Ecto neural progenitor cell (in vitro differentiated cells): ENCODE data around the gene KCNH4.
"Not testable (repeated sequence)": the region's sequence is repeated elsewhere in the genome, so short reads cannot be mapped to it uniquely, and the experiment has no call there.

Source experiments
- DNase-seq: peaks from one replicate; pipeline ENCODE4 v3.0.0-alpha.2; 2018; ENCODE audit warnings: low spot score

KCNH4 gene

GRCh38 chr17:42193969-42194899, 13.3 kb upstream of the KCNH4 start, which contains the start of gene GHDC:
GHDC (minus strand) TSS chr17:42194494; CDS start chr17:42193581, 913 bp downstream.
- peak; percentile 86 for DNase-seq

- DNase-seq, result no peak
Measured at GRCh38 chr17:42193216-42193968, 12.4 kb upstream of the KCNH4 start.

DNA sequence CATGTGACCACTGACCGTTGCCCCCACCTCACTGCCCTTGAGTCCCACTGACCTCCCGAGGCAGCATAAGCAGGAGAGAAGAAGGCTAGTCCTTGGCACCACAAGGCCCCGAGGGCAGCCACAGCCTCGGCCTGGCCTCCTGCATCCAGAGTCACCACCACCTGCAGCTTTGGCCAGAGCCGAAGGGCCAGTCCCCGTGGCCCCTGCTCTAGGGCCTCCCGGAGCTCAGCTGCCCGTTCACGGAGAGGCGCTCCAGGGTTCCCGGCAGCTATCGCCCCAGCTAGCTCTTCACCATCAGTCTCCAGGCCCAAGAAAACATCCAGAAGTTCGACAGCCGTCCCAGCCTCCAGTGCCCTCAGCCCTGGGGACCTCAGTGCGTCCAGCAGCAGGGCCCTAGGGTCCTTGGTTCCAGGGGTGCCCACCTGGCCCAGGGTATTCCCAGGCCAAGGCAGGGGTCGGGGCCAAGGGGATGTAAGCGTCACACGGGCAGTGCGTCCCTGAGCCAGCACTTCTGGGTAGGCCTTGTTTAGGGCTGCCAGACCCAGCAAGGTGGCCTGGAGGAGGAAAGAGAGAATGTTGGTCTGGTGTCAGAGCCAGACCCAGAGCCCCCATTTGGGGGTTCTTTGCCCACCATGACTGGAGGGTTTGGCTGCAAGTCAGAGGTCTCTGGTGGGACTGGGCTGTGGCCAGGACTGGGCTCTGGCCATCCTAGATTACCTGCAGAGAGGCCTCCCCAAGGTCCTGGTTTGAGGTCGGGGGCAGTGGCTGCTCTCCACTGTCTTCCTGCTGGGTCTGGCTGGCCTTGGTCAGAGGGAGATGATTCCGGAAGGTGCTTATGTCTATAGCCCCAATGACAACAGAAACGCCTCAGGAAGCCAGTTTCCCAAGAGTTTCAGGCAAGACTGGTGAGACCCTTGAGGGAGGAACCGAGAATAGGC, 11.5 kb upstream of the KCNH4 start:
- no peak for DNase-seq

DNA sequence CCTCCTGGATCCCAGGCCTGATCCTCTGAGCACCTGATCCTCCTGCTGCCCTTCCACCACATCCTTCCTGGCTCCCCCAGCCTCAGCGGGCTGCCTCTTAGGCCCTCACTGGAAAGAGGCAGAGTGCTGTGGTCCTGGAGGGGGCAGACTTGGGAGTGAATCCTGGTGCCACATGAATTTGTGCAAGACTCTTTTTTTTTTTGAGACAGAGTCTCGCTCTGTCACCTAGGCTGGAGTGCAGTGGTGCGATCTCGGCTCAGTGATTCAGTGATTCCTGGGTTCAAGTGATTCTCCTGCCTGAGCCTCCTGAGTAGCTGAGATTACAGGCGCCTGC, 10.3 kb upstream of the KCNH4 start:
- no peak for DNase-seq

DNA sequence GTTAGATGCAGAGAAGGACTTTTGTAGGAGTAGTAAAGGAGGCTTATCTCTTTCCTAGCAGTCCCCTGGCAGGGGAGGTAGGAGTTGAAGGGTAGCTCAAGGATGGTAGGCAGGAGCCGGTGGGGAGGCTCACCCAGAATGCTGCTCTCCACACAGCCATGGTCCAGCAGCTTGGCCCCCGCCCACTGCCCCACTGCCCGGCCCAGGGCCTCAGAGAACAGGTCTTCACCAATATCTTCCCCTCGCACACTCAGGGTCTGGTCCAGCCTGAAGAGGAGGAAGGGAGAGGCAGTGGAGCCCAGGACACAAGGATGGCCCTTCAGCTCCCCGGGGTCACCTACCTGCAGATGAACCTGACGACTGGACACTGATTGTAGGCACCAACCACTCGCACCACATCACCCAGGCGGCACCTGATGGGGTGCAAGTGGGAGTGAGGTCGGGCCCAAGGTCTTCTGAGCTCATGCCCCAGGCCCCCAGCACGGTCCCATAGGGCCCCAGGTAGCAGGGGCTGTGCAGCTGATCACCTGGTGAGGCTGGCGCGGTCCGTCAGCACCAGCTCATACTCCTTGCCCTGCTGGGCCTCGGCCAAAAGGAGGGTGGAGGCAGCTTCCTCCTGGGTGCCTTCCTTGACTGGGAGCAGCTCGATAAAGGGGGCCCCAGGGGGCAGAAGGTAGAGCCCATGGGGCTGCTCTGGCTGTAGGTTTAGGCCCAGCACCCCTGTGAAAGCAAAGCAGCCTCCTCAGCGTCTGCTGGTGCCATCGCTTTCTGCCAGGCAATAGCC, 9.7 kb upstream of the KCNH4 start:
- DNase-seq, result no peak

DNA sequence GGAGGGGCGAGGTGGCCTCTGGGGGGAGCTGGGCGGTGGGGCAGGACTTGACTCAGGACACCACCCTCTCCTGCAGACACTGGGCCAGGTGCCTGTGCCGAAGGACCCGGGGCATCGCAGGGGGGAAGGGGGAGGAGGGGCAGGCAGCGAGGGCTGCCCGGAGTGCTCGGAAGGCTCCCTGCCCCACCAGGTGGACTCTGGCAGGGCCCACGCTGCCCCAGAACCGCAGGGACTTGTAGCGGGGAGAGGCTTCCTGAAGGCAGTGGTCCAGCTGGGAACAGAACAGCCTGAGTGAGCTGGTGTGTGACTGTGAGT, 8.7 kb upstream of the KCNH4 start:
- DNase-seq, result no peak

DNA sequence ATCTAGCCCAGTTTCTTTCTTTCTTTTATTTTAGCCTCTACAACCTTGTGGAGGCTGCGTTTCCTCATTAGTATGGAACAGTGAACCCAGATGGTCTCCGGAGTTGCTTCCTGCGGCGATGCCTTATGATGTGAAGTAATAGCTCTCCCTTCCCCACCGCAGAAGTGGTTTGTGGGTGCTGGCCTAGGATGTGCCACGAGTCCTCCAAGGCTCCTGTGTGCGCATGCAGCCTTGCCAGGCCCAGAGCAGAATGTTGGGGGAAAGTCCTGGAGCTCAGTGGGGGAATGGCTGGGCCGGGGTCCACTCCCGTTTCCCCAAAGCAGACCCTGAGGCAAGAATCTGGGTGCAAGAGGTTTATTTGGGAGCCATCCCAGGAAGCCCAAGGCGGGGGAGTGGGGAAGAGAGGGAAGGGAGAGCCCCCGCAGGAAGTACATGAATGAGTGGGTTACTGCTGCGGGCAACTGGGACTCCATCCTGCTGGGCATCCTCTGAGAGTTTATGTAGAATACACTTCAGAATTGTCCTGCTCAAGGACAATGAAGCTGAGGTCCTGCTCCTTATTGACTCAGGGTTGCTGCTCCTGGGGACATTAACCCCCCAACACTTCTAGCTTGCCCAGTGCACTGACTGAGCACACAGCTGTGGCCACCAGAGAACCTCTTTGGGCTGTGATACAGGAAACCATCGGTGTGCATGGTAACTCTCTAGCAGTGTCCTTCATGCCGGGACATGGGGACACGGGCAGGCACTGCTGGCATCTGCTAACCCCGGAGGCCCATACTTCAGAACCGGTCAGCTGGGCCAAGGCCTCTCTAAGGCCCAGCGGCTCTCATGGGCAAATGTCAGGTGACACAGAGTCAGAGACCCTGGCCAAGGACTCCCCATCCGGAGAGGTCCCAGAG, 8.1 kb upstream of the KCNH4 start:
- peak; percentile 43 for DNase-seq

DNA sequence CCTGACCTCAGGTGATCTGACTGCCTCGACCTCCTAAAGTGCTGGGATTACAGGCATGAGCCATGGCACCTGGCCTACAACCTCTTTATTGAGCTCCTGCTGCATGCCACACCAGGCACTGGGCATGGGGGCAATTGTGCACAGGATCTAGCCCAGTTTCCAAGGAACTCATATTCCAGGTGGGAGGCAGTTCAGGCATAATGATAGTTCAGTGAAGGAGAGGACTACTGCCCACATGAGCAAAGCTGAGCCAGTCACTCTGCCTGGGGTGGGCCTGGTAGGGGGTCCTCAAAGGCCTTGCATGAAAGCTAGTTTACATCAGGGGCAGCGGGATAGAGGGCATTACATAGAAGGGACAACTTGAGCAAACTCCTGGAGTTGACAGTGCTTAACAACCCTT, 6.9 kb upstream of the KCNH4 start:
- DNase-seq, result peak; percentile 37

DNA sequence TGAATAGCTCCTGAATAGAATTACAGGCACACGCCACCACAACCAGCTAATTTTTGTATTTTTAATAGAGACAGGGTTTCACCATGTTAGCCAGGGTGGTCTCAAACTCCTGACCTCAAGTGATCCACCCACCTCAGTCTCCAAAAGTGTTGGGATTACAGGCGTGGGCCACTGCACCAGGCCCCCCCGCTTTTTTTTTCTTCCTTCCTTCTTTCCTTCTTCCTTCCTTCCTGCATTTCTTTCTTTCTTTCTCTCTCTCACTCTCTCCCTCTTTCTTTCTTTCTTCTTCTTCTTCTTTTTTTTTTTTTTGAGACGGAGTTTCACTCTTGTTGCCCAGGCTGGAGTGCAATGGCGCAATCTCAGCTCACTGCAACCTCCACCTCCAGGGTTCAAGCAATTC, 5.2 kb upstream of the KCNH4 start:
- DNase-seq, result not testable (repeated sequence)

DNA sequence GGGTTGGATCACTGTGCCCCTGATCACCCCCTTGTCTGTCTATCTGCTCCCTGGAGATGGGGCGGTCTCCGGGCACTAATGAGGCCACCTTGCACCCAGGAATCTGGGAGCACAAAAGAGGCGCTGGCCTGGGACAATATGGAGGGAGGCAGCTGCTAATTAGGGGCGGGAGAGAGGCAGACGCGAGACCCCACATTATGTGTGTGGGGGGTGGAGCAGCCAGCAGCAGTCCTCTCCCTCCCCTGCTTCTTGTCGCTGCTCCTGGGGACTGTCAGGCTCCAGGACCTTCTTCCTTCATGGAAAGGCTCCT, 4.6 kb upstream of the KCNH4 start:
- no peak for DNase-seq

- DNase-seq, result no peak
Measured at GRCh38 chr17:42184713-42185620, 4.0 kb upstream of the KCNH4 start, which contains the start of gene HCRT. HCRT (minus strand) TSS chr17:42185452; CDS start chr17:42185365, 87 bp downstream.

GRCh38 chr17:42183741-42184711, 3.1 kb upstream of the KCNH4 start:
- DNase-seq, result peak; percentile 94

- DNase-seq, result no peak
Measured at GRCh38 chr17:42182927-42183734, 2.2 kb upstream of the KCNH4 start.

DNA sequence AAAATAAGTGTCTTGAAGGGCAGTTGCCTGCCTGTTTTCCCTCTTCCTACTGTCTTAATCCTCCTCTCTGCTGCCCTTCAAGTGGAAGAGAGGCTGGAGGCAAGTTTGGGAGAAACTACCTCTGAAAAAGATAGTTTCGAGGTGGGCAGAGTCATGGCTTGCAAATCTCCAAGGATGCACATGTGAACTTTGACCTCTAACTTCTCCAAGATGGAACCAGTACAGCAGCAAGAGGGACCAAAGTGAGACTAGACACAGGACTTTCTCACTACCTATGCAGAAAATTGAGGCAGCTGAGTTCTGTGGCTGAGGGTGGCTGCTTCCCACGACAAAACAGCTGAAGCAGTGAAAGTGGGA, 887 bp upstream of the KCNH4 start:
- no peak for DNase-seq

DNA sequence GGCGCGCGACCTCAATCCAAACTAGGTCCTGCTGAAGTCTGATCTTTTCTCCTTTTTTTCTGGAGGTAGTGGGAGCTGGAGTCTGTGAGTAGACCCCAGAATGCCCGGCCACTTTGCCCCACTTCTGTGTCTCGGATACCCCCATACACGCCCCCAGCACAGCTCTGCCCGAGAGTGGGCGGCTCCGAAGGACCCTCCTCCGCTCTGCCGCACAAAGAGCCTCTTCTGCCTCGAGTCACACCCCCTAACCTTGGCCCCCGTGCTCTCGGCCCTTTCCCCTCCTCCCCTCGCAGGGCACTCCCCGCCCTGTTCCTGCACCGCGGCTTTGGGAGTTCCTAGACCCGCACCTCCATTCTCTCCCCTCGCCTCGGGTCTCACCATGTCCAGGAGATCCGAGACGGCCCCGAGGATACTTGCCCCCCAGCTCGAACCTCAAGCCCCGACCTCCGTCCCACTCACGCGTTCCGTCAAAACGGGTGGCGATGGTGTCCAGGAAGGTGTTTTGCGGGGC, 476 bp downstream of the KCNH4 start:
- no peak for DNase-seq

DNA sequence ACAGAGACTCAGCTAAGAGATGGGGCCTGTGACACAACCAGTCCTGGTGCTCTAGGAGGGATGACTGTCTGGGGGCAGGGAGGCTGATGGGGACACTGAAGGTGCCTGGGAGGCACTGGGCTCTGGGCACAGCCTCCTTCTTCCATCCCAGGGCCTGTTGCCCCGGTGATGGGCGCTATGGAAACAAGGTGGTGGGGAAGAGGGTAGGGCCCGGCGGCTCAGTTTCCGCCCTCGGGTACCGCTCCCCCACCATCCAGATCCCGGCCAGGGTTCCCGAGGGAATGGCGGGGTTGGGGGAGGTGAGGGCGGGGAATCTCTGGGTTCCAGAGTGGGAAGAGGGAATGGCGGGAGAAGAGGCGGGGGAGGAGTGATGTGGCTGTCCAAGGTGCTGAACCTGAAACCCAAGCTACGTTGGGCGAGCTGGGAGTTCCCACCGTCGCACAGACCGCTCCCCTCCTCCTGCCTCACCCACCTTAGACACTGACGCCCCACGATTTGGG, 981 bp downstream of the KCNH4 start:
- DNase-seq, result peak; percentile 87

DNA sequence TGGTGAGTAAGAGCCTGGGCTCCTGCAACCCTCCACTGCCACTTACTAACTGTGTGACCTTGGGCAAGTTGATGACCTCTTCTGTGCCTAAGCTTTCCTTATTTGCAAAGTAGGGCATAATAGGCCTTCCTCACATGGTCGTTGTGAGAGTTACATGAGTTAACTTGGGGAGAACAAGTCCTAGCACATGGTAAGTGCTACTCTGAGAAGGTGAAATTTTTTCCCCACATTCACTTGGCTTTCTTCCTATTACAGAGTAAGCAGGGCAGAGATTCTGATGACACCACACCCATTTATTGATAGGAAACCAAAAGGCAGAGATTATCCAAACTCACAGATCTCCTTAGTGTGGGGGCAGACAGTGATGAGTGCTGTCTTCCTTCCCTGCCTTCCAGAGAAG, 1.6 kb downstream of the KCNH4 start:
- DNase-seq, result no peak
